ENCODE results near the gene DOCK1.

DNA sequence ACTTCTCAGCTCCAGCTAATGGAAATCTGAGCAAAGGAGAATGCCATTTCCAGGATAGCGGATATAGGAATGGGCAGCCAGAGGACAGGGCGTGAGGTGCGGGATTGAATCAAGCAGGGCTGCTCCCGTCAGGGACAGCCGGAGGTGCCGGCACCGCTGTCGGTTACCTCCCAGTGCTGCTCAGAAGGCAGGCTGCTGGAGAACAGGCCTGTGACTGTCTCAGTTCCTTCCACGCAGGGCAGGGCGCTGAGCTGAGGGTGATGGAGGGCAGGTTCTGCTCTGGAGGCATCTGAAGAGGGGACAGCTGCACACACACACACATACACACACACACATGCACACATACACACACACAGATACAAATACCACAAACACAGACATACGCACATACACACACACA, 111.1 kb downstream of the DOCK1 start:
- TF ChIP-seq, protein P1, sequence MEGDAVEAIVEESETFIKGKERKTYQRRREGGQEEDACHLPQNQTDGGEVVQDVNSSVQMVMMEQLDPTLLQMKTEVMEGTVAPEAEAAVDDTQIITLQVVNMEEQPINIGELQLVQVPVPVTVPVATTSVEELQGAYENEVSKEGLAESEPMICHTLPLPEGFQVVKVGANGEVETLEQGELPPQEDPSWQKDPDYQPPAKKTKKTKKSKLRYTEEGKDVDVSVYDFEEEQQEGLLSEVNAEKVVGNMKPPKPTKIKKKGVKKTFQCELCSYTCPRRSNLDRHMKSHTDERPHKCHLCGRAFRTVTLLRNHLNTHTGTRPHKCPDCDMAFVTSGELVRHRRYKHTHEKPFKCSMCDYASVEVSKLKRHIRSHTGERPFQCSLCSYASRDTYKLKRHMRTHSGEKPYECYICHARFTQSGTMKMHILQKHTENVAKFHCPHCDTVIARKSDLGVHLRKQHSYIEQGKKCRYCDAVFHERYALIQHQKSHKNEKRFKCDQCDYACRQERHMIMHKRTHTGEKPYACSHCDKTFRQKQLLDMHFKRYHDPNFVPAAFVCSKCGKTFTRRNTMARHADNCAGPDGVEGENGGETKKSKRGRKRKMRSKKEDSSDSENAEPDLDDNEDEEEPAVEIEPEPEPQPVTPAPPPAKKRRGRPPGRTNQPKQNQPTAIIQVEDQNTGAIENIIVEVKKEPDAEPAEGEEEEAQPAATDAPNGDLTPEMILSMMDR (IDR thresholded peaks at IDR 0.05), result no peak
- no peak for TF ChIP-seq POLR2A (IDR thresholded peaks at IDR 0.05)
- no peak for TF ChIP-seq POLR2AphosphoS5 (IDR thresholded peaks at IDR 0.05)

Measured in breast epithelium (tissue), 3 donors.